T-helper 2 cell treated with Interferon-gamma antibody and Interleukin-4, amounts not matched to agents 100 ng/mL and 5 ng/mL, for 36 hours (primary cell): ENCODE results near the gene LRRC45. TPM values are rescaled to one million over a fixed set of nuclear protein-coding genes. Genes with fewer than 3 reads are reported as not detected.

Experiments
- intact Hi-C: fragments of 100-400 bp; cut with micrococcal nuclease; formaldehyde crosslinking; loops from one replicate; pipeline ENCODE4 v1.15.1; 2023
- total RNA-seq: library from RNA; stranded (reverse); gene quantifications from 2 replicates; pipeline ENCODE4 v1.2.3, GENCODE V29; 2022

The LRRC45 gene
- total RNA-seq, 1 donor from 2014 or later = 46.6 TPM

DNA sequence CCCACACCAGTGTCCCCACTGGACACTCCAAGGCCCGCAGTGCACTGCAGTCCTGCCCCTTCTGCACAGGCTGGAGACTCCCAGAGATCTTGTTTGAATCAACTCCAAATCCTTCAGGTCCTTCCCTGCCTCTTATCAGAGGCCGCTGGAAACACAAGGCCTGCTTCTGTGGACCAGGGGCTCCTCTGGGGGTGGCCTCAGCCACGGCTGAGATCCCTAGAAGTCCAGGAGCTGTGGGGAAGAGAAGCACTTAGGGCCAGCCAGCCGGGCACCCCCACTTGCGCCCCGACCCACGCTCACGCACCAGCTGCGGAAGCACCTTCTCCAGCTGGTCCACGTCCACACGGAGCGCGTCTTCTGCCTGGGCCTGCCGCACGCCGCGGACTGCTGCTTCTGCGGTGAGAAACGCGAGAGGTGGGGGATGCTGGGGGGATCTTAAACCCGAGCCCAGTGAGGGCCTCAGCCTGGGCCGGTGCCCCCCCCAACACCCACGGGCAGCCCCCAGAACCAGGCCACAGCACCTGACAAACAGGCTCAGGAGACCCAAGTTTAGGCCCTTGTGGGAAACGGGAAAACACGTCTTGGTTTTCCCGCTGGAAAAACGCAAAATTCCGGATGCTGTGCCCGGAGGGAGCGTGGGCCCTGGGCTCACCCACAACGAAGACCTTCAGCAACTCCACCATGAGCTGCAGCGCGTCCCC lies 4.0 kb upstream of the LRRC45 start:
- intact Hi-C loops = no loop called here

DNA sequence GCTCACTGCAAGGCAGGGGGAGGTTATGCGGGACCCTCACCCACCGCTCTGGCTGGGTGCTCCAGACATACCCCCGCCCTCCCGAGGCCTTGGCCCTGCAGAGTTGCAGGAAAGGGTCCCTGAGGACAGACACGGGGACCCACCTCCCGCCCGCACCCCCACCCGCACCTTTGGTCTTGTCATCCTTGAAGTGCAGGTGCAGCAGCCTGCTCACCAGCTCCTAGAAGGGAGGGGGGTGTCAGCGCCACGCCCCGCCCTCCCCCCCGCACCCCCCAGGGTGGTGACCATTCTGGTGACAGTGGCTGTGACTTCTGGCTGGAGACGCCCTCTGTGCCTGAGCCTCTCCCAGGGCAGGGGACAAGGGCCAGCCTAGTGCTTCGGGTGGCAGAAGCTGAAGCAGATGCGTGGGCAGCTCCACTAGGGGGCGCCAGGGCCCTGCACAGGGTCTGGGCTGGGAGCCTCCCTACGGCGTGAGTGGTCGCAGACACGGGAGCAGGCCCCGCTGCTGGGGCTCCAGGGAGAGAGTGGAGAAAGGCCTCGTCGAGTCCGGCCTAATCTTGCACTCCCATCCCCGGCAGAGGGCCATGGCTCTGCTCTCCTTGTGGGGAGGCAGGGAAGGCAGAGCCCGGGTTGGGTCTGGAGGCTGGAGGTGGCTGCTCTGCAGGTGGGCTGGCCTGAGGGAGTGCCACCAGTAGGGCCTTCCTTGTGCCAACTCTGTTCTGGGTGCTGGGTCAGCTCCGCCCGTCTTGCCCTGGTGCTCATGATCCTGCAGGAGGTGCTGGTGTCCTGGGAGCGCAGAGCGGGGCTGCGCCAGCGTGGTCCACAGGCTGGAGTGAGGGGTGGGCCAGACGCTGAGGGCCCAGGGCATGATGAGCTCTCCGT lies 3.2 kb upstream of the LRRC45 start:
- intact Hi-C loops = loop anchor here (5.0 kb wide), 2 partner anchors 93 to 148 kb away; partner anchors contain the start of genes ARHGDIA and MAFG

DNA sequence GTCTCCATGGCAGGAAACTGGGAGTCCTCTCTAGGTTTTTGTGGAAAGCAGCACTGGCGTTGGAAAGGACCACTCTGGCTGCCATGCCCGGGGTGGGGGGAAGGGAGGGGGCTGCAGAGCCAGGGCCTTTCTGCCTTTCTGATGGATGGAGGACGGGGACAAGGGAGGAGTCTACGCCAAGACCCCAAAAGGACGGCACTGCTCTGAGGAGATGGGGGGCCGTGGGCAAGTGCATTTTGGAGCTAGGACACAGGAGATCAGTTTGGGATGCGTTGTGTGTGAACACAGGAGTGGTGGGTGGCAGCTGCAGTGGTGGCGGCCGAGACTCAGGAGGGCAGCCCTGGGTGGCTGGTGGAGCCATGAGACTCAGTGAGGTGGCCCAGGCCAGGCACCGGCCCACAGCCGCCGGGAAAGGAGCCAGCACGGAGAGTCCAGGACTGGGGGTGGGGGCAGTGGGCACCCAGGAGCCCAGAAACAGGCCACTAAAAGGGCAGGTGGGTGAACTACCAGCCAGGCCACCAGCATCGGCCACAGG lies 2.5 kb upstream of the LRRC45 start:
- intact Hi-C loops = loop anchor here (1.0 to 5.0 kb wide), 3 partner anchors 61 to 148 kb away; partner anchors contain the start of genes ARHGDIA and MAFG

DNA sequence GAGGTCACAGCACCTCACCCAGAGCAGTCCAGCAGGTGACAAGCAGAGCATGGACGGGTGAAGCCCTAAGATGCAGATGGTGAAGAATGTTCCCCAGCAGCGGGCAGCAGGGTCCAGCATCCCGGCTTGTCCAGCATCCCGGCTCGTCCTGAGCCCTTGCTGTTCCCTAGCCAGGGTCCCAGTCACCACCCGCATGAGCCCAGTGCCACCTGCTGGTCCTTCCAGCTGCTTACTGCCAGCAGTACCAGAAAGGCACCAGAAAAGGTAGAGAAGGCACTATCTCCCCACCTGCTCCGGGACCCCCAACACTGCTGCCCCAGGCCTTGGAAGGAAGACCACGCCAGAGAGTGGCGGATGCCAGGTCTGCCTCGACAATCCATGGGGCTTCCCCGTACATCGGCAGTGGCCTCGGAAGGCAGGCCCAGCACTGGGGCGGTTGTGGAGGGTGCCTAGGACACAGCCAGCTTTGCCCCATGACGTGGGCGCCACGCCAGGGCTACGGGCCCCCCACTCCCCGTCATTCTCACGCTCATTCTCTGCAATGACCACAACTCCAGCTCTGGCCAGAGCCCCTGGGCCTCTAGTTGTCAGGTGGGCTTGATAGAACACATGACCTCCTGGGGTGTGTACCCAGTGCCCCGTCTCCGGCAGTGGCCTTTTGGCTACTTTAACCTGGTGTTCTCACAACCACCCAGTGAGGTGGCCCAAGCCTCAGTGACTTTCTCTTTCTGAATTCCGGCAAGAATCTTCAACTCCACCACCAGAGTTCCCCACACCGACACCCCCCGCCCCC lies 1.8 kb upstream of the LRRC45 start:
- intact Hi-C loops = loop anchor here (1.0 to 5.0 kb wide), 3 partner anchors 62 to 149 kb away; partner anchors contain the start of genes ARHGDIA and MAFG

DNA sequence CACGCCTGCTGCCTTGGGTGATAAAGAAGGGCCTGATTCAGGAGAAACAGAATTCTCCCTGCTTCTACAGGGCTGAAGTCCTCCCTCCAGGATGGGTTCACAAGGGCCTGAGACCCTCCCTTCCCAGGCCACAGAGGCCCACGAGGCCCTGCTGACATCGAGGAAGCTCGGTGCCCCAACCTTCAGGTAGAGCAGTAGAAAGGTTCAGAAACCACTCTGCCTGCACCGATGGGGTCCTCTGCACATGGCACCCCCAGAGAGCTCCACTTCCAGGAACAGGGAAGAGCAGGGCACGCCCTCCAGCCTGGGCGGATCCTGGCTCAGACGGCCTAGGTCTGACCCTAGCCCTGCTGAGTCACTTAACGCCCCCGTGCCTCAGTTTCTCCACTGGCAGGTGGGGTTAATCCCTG lies 1.2 kb upstream of the LRRC45 start:
- intact Hi-C loops = loop anchor here (1.0 to 5.0 kb wide), 3 partner anchors 63 to 150 kb away; partner anchors contain the start of genes ARHGDIA and MAFG

DNA sequence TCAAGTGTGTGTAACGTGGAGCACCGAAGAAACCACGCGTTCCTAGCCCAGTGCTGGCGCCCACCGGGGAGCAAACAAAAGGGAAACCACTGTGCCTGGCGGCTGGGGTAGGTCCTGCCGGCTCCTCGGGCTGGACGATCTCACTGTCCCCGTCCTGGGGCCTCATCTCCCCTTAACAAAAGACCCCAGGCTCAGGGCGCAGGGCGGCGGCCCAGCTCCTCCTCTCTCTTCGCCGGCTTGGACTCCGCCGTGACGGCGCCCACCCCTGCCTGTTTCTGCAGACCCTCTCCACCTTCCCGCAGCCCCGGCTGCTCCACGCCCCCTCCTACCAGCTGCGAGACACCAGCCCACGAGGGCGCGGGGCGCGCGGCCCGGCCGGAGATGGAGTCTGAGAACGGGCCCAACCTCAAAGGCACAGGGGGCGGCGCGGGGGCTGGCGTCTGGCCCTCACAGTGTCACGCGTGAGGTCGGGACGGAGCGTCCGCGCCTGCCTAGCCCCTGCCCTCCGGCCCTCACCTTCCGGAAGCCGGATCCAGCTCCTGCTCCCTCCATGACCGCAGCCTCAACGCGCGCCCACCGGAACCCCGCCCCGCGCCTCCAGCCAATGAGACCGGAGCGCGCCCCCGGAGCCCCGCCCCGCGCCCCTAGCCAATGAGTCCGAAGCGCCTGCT lies 660 bp upstream of the LRRC45 start, which contains the start of gene CENPX:
Gene CENPX, minus strand, starts transcription at position 569 of the 671 bp plus-strand sequence. Its CDS starts 17 bp downstream, at position 552.
- intact Hi-C loops = loop anchor here (5.0 kb wide), 2 partner anchors 95 to 150 kb away; partner anchors contain the start of genes ARHGDIA and MAFG

DNA sequence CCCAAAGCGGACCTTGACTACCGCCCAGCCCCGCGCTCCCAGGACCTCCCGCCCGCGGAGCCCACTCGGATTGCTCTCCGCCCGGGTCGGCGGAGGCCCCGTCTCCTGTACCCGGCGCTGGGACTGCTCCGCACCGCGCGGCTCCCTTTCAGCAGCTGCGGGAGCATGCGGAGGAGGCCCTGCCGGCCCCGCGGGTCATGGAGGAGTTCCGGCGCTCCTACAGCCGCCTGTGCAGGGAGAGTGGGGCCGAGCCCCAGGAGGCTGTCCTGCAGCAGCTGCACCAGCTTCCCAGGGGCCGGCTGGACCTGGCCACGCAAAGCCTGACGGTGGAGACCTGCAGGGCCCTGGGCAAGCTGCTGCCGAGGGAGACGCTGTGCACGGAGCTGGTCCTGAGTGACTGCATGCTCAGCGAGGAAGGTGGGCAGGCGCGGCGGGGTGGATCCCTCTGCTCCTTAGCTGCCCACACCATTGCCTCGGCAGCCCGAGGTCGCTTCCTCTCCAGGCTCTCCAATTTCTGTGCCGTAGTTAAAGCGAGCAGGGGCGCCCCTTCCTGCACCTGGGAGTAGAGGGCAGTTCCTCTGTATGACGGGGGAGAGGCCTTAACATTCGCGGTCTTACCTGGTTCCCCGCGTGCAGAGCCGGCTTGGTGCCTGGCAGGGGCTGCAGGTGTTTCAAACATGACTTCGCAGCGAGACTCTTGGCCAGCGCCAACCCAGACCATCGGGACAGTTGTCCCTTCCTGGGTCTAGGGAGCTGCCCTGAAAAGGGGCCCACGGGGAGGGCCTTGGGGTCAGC lies 539 bp downstream of the LRRC45 start:
- intact Hi-C loops = loop anchor here (1.0 to 5.0 kb wide), 7 partner anchors 14 to 151 kb away; partner anchors contain the start of genes ALYREF, ANAPC11, ARHGDIA and ASPSCR1

DNA sequence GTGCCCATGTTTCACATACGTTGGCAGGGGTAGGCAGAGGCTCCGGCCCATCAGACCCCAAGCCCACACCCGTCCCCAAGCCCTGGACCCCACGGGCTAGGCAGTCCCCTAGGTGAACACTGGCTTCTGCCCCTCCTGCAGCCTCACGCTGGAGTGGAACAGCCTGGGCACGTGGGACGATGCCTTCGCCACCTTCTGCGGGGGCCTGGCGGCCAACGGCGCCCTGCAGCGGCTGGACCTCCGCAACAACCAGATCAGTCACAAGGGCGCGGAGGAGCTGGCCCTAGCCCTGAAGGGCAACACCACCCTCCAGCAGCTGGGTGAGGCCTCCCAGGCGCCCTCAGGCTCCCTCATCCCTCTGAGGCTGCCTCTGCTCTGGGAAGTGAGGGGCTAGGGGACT lies 1.8 kb downstream of the LRRC45 start:
- intact Hi-C loops = loop anchor here (5.0 kb wide), 2 partner anchors 98 to 153 kb away; partner anchors contain the start of genes ARHGDIA and MAFG

DNA sequence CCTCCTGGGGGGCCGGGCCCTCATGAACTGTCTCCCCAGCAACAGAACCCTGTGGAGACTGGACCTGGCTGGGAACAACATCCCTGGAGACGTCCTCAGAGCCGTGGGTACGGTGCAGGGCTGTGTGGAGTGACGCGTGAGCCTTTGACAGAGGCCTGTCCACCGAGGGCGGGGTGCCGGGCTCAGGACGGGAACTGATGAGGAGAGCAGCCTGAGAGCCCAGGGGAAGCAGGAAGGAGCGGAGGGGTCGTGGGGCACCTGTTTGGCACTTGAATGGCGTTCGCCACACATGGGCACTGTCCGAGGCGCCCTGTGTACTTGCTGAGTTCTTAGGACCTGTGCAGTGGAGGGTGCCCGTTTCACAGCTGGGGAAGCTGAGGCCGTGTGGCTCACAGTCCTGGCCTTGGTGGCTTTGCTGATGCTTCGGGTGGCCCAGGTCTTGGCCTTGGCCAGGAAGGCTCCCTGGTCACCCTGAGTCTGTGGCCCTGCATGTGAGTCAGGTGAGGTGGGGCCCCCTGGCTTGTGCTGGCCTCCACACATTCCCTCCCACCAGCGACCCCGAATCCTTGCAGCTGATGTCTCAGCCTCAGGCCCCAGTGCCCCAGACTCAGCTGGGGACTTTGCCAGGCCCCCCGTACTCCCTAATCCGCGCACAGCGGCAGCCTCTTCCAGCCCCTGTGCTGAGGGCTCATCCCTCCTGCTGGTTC lies 2.4 kb downstream of the LRRC45 start:
- intact Hi-C loops = no loop called here

DNA sequence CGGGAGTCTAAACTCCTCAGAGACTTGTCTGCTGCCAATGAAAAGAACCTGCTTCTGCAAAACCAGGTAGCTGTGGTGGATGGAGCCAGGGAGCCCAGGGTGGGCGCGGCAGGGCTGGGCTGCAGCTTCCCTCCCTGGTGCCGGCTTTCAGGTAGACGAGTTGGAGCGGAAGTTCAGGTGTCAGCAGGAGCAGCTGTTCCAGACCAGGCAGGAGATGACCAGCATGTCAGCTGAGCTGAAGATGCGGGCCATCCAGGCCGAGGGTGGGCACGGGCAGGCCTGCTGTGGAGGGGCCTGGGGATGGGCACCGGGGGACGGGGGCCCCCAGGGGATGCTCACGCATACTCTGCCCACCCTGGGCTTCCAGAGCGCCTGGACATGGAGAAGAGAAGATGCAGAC lies 5.1 kb downstream of the LRRC45 start:
- intact Hi-C loops = no loop called here

DNA sequence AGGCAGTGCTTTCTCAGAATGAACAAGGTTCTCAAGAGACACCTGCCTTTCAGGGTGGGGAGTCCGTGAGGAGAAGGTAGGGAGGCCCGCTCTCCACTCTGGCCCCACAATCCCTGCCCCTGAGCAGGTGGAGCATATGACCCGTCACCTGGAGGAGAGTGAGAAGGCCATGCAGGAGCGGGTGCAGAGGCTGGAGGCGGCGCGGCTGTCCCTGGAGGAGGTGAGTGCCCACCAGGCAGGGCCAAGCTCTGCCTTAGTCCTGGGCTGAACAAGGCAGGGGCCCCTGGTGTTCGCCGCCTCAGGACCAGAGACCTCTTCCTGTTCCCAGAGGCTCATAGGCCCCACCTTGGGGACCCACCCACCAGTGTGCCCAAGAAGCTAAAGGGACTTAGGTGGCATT lies 5.9 kb downstream of the LRRC45 start:
- intact Hi-C loops = no loop called here

DNA sequence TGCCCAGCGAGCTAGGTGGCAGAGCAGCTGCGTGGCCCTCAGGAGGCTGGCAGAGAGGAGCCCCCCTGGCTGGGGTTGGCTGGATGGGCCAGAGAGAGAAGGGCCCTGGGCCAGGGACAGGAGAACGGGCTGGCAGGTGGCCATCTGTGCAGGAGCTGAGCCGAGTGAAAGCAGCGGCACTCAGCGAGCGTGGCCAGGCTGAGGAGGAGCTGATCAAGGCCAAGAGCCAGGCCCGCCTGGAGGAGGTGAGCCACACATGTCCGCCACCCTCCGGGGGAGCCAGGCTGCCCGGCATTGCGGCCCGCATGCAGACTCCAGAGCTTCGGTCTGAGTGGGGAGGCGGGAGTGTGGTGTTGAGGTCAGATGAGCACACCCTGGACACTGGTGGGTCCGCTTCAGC lies 6.3 kb downstream of the LRRC45 start:
- intact Hi-C loops = no loop called here

DNA sequence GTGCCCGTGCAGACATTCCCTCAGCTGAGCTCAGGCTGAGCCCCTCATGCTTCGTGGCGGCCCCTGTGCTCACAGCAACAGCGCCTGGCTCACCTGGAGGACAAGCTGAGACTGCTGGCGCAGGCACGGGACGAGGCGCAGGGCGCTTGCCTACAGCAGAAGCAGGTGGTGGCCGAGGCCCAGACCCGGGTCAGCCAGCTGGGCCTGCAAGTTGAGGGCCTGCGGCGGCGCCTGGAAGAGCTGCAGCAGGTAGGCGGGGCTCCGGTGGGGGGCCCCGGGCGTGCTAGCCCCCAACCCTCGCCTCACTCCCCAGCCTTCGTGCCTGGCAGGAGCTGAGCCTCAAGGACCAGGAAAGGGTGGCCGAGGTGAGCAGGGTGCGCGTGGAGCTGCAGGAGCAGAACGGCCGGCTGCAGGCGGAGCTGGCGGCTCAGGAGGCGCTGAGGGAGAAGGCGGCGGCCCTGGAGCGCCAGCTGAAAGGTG lies 6.9 kb downstream of the LRRC45 start:
- intact Hi-C loops = loop anchor here (5.0 to 10.0 kb wide), 2 partner anchors 197 to 265 kb away; partner anchors contain the start of gene SLC16A3

DNA sequence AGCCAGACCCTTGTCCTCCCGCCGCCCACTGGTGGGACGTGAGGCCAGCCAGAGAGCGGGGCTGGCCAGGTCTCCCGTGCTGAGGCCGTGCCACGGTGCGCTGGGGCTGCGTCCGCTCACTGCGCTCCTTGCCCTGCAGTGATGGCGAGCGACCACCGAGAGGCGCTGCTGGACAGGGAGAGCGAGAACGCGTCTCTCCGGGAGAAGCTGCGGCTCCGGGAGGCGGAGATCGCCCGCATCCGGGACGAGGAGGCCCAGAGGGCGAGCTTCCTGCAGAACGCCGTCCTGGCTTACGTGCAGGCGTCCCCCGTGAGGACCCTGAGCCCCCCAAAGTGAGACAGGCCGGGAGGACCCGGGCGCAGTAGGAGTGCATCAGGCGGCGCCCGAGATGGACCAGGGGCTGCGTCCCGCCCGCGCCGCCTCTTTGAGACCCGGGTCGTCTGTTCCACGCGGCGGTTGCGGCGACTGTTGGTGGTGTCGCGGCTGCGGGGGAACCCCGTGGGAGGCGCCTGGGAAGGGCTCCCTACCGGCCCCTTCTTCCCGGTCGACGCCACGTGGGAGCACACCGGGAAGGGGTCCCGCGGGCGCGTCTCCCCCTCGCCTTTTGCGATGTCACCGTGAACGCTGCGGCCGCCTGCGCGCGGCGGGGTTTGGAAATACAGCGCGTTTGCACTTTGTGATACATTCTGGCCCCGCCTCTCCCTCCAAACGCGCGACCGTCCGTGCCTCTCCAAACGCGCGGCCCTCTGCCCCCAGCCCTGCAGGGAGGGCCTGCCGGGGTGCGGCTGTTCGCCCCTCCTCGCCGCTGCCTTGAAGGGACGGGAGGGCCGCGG lies 7.6 kb downstream of the LRRC45 start:
- intact Hi-C loops = loop anchor here (1.0 to 10.0 kb wide), 3 partner anchors 124 to 264 kb away; partner anchors contain the start of gene SLC16A3

DNA sequence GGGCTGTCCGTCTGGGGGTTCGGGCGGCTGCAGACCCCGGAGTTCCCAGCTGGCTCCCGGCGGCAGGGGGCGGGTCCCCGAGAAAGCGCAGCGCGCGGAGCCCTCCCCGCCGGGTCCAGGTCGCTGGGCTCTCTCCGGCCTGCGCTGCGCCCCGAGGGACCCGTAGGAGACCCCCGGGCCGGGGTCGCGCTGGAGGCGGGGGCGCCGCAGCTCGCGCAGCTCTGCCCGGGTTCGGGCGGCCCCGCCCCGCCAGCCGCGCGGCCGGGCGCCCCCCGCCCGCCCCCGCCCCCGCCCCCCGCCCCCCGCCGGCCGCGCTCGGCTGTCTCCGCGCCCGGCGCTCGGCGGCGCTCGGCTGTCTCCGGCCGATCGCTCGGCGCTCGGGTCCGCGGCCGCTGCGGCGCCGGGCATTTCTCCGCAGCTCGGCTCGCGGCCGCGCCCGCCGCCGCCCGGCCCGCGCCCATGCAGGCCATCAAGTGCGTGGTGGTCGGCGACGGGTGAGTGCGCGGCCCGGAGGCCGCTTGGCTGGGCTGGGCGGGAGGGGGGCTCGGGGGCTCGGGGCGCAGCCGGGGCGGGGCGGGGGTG lies 8.3 kb downstream of the LRRC45 start, which contains the start of gene RAC3:
Gene RAC3, plus strand, starts transcription at position 376 of the 582 bp plus-strand sequence. Its CDS starts 84 bp downstream, at position 460.
- intact Hi-C loops = loop anchor here (1.0 to 10.0 kb wide), 3 partner anchors 123 to 263 kb away; partner anchors contain the start of gene SLC16A3

DNA sequence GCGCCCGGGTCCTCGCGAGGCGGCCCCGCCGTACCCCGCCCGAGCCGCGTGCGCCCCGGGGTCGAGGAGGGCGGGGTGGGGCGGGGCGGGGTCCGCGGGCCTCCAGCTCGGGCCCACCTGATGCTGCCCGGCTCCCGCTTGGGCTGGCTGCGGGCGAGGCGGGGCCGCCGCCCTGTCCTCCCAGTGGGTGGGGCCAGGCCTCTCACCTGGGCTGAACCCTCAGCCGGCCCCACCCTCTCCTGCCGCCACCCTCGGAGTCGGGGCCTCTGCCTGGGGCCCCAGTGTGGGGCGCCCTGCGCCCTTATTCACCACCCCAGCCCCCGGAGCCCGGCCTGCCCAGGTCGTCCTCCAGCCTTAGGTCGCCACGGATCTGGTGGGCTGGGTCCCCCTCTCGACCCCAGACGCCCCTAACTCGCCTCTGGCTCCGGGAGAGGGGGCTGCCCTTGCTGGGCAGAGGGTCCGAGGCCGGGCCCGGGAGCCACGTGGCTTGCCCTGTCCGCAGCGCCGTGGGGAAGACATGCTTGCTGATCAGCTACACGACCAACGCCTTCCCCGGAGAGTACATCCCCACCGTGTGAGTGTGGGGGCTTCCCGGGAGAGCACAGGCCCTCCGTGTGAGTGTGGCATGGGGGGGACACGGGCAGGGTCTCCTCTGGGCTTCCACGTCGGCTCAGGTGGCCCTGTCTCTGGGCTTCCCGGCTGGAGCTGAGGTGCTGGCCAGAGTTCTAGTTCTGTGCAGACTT lies 9.0 kb downstream of the LRRC45 start:
- intact Hi-C loops = loop anchor here (1.0 to 10.0 kb wide), 3 partner anchors 122 to 263 kb away; partner anchors contain the start of gene SLC16A3
